Endothelial cell of umbilical vein (primary cell): ENCODE measurements around the gene AKR1C4.

Experiments
- EZH2 ChIP-seq: IDR thresholded peaks from 2 replicates; pipeline ENCODE4 v1.6.1; 2012; ENCODE audit warnings: borderline replicate concordance, low read depth, mild to moderate bottlenecking, moderate library complexity, low read length, inconsistent platforms; ENCODE audit not compliant: severe bottlenecking
- FOS ChIP-seq: IDR thresholded peaks from 2 replicates; pipeline ENCODE4 v1.6.1; 2011; ENCODE audit warnings: mild to moderate bottlenecking, low read length, moderate library complexity, borderline replicate concordance; ENCODE audit not compliant: insufficient read depth
- JUN ChIP-seq: IDR thresholded peaks from 2 replicates; pipeline ENCODE4 v1.6.1; 2011; ENCODE audit warnings: borderline replicate concordance, low read depth; ENCODE audit not compliant: insufficient read length, insufficient read depth
- POLR2A ChIP-seq: IDR thresholded peaks from 2 replicates; pipeline ENCODE4 v1.6.1; 2012; ENCODE audit warnings: low read depth, mild to moderate bottlenecking, control low read depth, low read length
- POLR2AphosphoS5 ChIP-seq: IDR thresholded peaks from 2 replicates; pipeline ENCODE4 v1.6.1; 2012; ENCODE audit warnings: low read depth, mild to moderate bottlenecking, control low read depth, low read length, moderate library complexity; ENCODE audit not compliant: insufficient read depth
- TF ChIP-seq, protein P1 (sequence below), 2 donors: IDR thresholded peaks; 1 replicate in 1 of 2; 2 replicates in 1 of 2; pipeline ENCODE4 v1.5.1; 2011; ENCODE audit warnings: low read length in 2 of 2, mild to moderate bottlenecking in 2 of 2, moderate library complexity in 2 of 2, control low read depth in 1 of 2, inconsistent platforms in 1 of 2, low read depth in 1 of 2; ENCODE audit not compliant: insufficient read depth in 1 of 2; ENCODE audit errors: extremely low read depth in 1 of 2
- TF ChIP-seq, protein P2 (sequence below): IDR thresholded peaks from 2 replicates; pipeline ENCODE4 v1.6.1; 2011; ENCODE audit not compliant: insufficient read depth, insufficient read length

DNA sequence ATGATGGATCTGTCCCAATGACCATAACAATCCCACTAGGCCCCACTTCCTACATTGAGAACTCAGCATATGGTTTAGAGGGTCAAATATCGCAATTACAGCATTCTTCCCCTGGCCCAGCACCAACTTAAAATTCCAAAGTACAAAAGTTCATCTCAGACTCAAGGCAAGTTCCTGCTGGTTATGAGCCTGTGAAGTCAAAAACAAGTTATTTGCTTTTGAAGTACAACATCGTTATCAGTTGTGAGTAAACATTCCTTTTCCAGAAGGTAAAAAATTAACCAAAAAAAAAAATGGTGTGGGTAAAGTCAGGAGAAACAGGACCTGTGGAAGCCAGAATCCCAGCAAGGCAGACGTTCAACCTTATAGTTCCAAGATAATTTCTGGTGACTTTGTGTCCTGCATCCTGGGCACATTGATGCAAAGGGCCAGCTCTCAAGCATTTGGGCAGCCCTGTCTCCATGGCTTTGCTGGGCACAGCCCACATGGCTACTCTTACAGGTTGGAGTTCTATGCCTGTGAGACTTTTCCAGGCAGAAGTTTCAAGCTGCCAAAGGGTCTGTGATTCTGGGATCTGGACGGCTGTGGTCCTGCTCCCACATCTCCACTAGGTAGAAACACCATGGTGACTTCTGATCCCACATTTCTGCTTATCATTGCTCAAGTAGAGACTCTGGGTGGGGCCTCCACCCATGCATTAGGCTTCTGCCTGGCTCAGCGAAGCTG, 49.2 kb upstream of the AKR1C4 start:
- TF ChIP-seq POLR2A (no peak), FOS (no peak), POLR2AphosphoS5 (no peak), EZH2 (no peak), JUN (no peak)
- TF ChIP-seq, protein P1, sequence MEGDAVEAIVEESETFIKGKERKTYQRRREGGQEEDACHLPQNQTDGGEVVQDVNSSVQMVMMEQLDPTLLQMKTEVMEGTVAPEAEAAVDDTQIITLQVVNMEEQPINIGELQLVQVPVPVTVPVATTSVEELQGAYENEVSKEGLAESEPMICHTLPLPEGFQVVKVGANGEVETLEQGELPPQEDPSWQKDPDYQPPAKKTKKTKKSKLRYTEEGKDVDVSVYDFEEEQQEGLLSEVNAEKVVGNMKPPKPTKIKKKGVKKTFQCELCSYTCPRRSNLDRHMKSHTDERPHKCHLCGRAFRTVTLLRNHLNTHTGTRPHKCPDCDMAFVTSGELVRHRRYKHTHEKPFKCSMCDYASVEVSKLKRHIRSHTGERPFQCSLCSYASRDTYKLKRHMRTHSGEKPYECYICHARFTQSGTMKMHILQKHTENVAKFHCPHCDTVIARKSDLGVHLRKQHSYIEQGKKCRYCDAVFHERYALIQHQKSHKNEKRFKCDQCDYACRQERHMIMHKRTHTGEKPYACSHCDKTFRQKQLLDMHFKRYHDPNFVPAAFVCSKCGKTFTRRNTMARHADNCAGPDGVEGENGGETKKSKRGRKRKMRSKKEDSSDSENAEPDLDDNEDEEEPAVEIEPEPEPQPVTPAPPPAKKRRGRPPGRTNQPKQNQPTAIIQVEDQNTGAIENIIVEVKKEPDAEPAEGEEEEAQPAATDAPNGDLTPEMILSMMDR (IDR thresholded peaks at IDR 0.05; ENCODE audit: extremely low read depth in 1 of 2, insufficient read depth in 1 of 2, low read depth in 1 of 2, low read length in 2 of 2) = no peak
- TF ChIP-seq, protein P2, sequence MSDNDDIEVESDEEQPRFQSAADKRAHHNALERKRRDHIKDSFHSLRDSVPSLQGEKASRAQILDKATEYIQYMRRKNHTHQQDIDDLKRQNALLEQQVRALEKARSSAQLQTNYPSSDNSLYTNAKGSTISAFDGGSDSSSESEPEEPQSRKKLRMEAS = no peak
